GM15510 (cell line): Measurements from ENCODE around the gene STUM.

Experiments
- POLR2A ChIP-seq: IDR thresholded peaks from 3 replicates; pipeline ENCODE4 v1.6.1; 2011; ENCODE audit warnings: borderline replicate concordance; ENCODE audit not compliant: insufficient read length; ENCODE audit errors: extremely low read depth

STUM gene

DNA sequence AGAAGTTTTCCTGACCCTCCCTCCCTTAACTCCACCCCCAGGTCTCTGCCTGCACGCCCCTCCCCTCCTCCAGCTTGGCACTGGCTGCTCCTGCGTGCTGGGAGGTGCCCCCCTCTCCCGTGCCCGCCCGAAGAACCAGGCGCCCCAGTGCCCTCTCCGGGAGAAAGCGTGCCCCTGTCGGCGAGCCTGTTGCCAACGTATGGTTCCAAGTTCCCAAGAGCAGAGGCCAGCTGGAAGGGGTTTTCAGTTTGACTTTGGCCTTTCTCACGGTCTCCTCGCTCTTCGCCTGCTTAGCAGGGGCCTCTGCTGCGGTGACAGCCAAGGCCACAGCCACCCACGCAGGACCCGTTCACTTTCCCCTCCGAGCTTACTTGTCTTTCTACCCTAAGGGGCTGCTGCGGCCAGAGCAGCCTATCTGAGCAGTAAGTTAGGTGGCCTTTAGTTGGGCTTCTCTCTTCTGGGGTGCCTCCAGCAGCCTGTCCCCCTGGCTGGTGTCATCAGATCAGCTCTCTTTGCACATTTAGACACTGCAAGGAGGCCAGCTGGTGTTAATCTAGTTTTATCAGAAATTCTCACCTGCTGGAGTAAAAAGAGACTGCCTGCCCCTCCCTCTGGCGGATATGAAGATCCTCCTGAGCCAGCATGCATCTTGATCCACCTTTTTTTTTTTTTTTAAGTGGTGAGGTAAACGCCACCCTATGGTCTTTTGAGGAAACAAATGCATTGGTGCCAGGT lies 1.5 kb downstream of the STUM start:
- TF ChIP-seq POLR2A, result no peak

DNA sequence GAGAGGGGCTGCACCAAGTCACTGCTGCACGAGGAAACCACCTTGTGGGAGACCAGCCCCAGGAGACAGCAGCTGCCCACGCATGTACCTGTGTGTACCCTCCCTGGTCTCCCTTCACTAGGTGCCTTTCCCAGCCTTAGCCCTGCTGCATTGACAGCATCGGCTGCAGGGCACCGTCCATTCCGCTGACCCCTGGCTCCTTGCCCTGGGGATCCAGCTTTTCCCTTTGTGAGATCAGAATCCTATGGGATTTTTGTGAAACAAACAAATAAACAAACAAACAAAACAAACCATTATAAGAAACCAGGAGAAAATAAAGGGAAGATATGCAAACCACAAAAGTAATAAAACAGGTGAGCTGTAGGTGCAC lies 2.1 kb downstream of the STUM start:
- no peak for TF ChIP-seq POLR2A

DNA sequence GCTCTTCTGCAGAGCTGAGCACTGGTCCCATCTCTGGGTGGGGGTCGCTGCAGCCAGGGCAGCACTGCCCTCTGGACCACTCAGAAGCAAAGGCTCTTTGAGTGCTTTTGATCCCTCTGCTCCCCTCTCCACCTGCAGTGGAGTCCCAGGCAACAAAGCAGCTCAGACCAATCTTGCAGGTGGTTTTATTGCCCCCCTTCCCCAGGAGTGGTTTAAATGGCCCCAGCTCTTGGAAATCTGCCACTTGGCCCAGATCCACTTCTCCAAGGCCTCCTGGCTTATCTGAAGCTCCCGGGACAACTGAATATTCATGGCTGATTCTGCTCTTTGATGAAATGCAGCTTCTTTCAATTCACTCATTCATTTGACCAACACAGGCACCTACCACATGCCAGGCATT lies 2.7 kb downstream of the STUM start:
- no peak for TF ChIP-seq POLR2A

- TF ChIP-seq POLR2A, result no peak
Measured at GRCh38 chr1:226552061-226552460, 3.5 kb downstream of the STUM start.

GRCh38 chr1:226553266-226553923 lies 4.8 kb downstream of the STUM start:
- TF ChIP-seq POLR2A, result no peak

DNA sequence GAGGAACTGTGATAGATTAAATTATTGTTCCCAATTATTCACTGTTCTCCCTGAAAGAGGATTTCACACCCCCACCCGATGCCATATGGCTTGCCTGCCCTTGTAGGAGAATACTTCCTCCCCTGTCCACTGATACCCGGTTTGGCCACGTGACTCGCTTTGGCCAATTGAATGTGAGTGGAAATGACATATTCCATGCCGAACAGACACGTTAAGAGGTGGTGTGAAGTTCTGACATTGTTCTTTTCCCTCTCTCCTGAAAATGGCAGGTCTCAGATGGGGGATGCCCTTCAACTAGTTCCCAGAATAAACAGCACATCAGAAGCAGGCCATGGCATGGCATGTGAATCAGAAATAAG lies 5.3 kb downstream of the STUM start:
- TF ChIP-seq POLR2A, result no peak

DNA sequence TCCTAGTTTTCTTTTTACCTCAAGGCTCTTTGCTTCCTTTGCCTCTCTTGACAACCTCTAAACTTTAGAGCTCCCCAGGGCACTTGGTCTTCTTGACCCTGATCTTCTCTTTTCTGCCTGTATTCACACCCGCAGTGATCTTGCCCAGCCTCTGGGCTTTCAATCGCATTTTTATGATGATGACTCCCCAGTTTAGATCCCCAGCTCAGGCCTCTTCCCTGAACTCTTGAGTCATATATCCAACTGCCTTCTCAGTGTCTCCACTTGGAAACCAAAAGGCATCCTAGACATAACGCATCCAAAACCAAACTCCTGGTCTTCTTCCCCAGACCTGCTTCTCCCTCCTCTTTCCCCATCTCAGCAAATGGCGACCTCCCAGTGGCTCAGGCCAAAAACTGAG lies 6.5 kb downstream of the STUM start:
- no peak for TF ChIP-seq POLR2A

- no peak for TF ChIP-seq POLR2A
Measured at GRCh38 chr1:226557424-226557823, 8.9 kb downstream of the STUM start.

DNA sequence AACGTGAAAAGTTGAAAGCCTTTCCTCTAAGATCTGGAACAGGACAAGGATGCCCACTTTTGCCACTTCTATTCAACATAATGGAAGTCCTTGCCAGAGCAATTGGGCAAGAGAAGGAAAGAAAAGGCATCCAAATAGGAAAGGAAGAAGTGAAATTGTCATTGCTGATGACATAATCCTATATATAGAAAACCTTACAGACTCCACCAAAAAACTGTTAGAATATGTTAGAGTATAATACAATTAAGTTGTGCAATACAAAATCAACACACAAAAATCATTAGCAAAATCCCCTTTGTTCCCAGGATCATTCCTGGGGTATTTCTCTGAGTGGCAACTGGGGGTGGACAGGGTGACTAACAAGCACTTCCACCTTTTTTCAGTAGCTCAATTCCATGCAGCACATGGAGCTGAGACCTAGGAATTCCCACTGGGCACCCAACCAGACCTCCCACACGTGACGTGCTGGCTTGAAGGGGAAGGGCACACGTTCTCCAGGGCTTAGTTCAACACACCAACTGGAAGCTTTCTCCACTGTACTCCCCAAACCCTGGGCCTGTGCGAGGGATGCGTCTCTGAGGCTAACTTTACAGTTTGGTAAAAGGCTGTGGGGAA lies 9.6 kb downstream of the STUM start:
- TF ChIP-seq POLR2A, result no peak

DNA sequence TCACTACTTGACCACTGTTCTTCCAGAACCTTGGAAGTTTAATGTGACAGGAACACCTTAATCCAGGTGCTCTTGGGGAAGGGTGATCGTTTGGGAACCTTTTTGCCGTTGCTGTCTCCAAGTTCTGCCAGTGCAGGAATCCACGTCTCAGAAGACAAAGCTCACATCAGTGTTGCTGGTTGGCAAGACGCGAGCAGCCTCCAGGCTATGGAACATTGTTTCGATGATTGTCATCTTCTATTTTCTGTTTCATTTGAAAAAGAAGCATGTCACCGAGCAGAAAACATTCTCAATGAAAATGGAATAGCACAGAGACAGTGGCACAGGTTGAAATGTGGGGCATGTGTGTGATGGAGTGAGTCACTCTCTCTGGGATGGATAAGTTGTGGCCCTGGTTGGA lies 11.7 kb downstream of the STUM start:
- TF ChIP-seq POLR2A, result no peak

- no peak for TF ChIP-seq POLR2A
Measured at GRCh38 chr1:226562989-226563388, 14.4 kb downstream of the STUM start.

GRCh38 chr1:226563666-226564065 lies 15.1 kb downstream of the STUM start:
- TF ChIP-seq POLR2A, result no peak

DNA sequence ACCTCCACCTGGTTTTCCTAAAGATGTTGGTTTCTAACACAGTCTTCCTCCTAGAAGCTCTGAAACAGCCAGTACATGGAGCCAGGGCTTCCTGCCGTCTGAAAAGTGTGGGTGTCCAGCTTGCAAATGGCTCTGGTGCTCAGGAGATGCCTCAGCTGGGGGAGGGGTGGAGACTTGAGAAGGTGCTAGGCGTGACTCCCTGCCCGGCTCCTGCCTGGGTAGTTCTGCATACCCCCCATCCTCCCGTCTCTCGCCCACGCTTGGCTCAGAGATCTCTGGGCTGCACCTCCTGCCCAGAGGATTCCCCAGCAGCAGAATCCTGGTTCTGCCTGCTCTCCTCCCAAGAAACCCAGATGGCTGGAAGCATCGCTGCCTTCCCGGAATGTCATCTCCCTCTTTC lies 16.9 kb downstream of the STUM start:
- TF ChIP-seq POLR2A, result no peak

- TF ChIP-seq POLR2A, result no peak
Measured at GRCh38 chr1:226566234-226566633, 17.7 kb downstream of the STUM start.

- TF ChIP-seq POLR2A, result no peak
Measured at GRCh38 chr1:226566760-226567159, 18.2 kb downstream of the STUM start.

- no peak for TF ChIP-seq POLR2A
Measured at GRCh38 chr1:226568077-226568831, 19.7 kb downstream of the STUM start.

DNA sequence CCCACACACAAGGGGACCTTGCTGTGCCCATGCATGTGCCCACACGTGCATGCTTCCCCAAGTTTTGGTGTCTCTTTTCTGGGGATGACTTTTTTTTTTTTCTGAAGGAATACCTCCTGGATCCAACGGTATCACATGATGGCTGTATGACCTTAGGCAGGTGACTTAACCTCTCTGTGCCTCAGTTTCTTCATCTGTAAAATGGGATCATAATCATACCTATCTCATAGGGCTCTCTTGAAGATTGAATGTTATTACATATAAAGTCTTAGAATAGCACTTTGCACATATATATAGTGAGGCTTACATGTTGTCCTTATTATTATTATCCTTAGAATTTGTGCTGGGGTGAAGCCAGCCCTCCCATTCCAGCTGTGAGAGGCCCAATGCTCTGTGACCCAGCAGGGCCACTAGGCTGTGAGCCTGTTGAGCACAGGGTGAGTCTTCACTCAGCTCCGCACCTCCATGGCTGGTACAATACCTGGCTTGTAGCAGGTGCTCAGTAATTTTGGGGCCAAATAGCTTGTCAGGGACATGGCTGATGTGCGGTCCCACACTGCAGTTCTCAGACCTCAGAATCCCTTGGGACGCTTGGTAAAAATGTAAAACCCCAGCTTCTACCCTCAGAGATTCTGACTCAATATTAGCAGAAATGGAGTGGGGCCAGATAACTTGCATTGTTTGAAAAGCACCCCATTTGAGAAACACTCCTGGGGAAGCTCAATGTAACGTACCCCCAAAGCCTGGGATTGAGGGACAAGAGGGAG lies 20.6 kb downstream of the STUM start:
- TF ChIP-seq POLR2A, result no peak
